DOHH2 (cell line): ENCODE data around the gene SNF8.

Experiments
- H3F3A ChIP-seq: fragments of 200-600 bp; sonication (generic), shearing (Covaris generic); 2 replicates; pipeline ENCODE4 v1.6.0; 2016; ENCODE audit warnings: antibody characterized with exemption, mild to moderate bottlenecking; ENCODE audit not compliant: control insufficient read depth, insufficient read depth
- H3K27ac ChIP-seq: fragments of 200-600 bp; sonication (generic); 2 replicates; pipeline ENCODE4 v1.5.1; 2014; ENCODE audit warnings: low read depth, mild to moderate bottlenecking, low read length, moderate library complexity
- H3K27me3 ChIP-seq: fragments of 200-600 bp; sonication (generic); 2 replicates; pipeline ENCODE4 v1.6.1; 2014; ENCODE audit warnings: mild to moderate bottlenecking, low read length, mixed read lengths; ENCODE audit not compliant: control insufficient read depth
- H3K36me3 ChIP-seq: fragments of 200-600 bp; sonication (generic); 2 replicates; pipeline ENCODE4 v1.6.1; 2014; ENCODE audit warnings: mild to moderate bottlenecking, low read length, moderate library complexity, mixed read lengths; ENCODE audit not compliant: control insufficient read depth
- H3K4me1 ChIP-seq: fragments of 200-600 bp; sonication (generic); 2 replicates; pipeline ENCODE4 v1.6.1; 2014; ENCODE audit warnings: mild to moderate bottlenecking, low read length, mixed read lengths; ENCODE audit not compliant: control insufficient read depth
- H3K4me2 ChIP-seq: fragments of 200-600 bp; sonication (generic); 2 replicates; pipeline ENCODE4 v1.6.0; 2014; ENCODE audit warnings: mild to moderate bottlenecking, low read length, moderate library complexity
- H3K4me3 ChIP-seq: fragments of 200-600 bp; sonication (generic); 2 replicates; pipeline ENCODE4 v1.5.1; 2014; ENCODE audit warnings: mild to moderate bottlenecking, low read length, mixed read lengths
- H3K79me2 ChIP-seq: fragments of 200-600 bp; sonication (generic); 2 replicates; pipeline ENCODE4 v1.6.1; 2014; ENCODE audit warnings: mild to moderate bottlenecking, low read length, mixed read lengths; ENCODE audit not compliant: control insufficient read depth
- H3K9me2 ChIP-seq: fragments of 200-600 bp; sonication (generic); replicated peaks from 2 replicates; pipeline ENCODE4 v1.6.1; 2014; ENCODE audit warnings: mild to moderate bottlenecking, low read length, mixed read lengths; ENCODE audit not compliant: control insufficient read depth
- H3K9me3 ChIP-seq: fragments of 200-600 bp; sonication (generic); 2 replicates; pipeline ENCODE4 v1.6.1; 2014; ENCODE audit warnings: antibody characterized with exemption, low read length, mixed read lengths; ENCODE audit not compliant: control insufficient read depth, insufficient read depth
- H4K20me1 ChIP-seq: fragments of 200-600 bp; sonication (generic); 2 replicates; pipeline ENCODE4 v1.6.0; 2014; ENCODE audit warnings: low read depth, mild to moderate bottlenecking, antibody characterized with exemption, low read length, moderate library complexity; ENCODE audit not compliant: control insufficient read depth, insufficient read depth
- EZH2phosphoT487 ChIP-seq: fragments of 200-600 bp; sonication (generic); IDR thresholded peaks from 2 replicates; pipeline ENCODE4 v1.6.1; 2017; ENCODE audit warnings: borderline replicate concordance, mild to moderate bottlenecking, antibody characterized with exemption, low read length, moderate library complexity, mixed read lengths
- TF ChIP-seq, protein P1 (sequence below): fragments of 200-600 bp; sonication (generic); IDR thresholded peaks from one replicate; pipeline ENCODE4 v1.5.1; 2014; ENCODE audit warnings: antibody characterized with exemption, mild to moderate bottlenecking, low read depth, low read length; ENCODE audit not compliant: poor library complexity, severe bottlenecking

SNF8 gene

GRCh38 chr17:48904428-48904827, 40.2 kb downstream of the SNF8 start:
- Histone ChIP-seq H4K20me1 (peaks cover 4% of the 10 kb centered on the region), H3K4me1 (peaks cover 6% of the 10 kb centered on the region), H3K27ac (no peak overlapping the region), H3K36me3 (peaks cover 4% of the 10 kb centered on the region), H3K79me2 (peaks cover 27% of the 10 kb centered on the region), H3K4me3 (no peak overlapping the region), H3K27me3 (no peaks in the 10 kb centered on the region), H3K9me3 (no peaks in the 10 kb centered on the region), H3F3A (peaks cover 16% of the 10 kb centered on the region), H3K4me2 (no peak overlapping the region), H3K9me2 (no peaks in the 10 kb centered on the region)
- no peak for TF ChIP-seq EZH2phosphoT487
- TF ChIP-seq, protein P1, sequence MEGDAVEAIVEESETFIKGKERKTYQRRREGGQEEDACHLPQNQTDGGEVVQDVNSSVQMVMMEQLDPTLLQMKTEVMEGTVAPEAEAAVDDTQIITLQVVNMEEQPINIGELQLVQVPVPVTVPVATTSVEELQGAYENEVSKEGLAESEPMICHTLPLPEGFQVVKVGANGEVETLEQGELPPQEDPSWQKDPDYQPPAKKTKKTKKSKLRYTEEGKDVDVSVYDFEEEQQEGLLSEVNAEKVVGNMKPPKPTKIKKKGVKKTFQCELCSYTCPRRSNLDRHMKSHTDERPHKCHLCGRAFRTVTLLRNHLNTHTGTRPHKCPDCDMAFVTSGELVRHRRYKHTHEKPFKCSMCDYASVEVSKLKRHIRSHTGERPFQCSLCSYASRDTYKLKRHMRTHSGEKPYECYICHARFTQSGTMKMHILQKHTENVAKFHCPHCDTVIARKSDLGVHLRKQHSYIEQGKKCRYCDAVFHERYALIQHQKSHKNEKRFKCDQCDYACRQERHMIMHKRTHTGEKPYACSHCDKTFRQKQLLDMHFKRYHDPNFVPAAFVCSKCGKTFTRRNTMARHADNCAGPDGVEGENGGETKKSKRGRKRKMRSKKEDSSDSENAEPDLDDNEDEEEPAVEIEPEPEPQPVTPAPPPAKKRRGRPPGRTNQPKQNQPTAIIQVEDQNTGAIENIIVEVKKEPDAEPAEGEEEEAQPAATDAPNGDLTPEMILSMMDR = no peak

DNA sequence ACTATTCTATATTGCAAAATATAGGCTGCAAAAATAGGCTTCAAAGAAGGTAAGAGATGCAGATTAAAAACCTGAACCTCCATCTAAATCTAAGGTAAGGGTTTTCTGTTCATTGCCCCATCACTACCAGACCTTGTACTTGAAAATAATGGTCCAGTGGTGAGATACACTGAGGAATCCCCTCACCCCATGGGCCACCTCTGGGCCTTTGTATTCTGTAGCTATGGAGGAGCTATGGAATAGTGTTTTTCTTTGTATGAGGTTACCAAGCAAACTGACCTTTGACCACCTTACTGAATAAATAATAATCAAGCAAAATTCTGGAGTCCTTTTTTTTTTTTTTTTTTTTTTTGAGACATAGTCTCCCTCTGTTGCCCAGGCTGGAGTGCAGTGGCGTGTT, 41.2 kb downstream of the SNF8 start:
- H3K27ac ChIP-seq = no peak overlapping the region
- TF ChIP-seq, protein P1 = no peak
- TF ChIP-seq EZH2phosphoT487 = no peak
- no peak overlapping the region for H3K4me2 ChIP-seq

DNA sequence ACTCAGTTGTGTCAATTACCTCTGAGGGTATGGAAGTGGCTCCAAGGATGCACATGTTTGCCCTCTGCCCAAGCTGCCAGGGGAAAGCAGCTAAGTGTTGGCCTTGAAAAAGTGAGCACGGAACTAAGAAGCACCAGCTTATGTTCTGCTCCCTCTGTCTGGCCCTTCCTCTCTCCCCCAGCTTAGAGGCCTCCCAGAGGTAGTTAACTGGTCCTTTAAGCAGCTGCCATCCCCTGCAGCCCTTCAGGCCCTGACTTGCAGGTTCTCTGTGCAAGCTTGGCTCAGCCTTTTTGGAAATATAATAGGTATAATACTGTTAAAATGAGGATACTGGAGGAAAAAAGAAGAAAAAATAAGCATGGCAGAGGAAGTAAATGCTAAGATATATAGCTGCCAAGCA, 43.4 kb downstream of the SNF8 start:
- H3K4me1 ChIP-seq = no peaks in the 10 kb centered on the region
- TF ChIP-seq, protein P1 = no peak
- no peak for TF ChIP-seq EZH2phosphoT487
- H3K4me3 ChIP-seq = no peak overlapping the region
- H3F3A ChIP-seq = peaks cover 16% of the 10 kb centered on the region
- H3K27me3 ChIP-seq = no peaks in the 10 kb centered on the region
- no peaks in the 10 kb centered on the region for H4K20me1 ChIP-seq
- H3K79me2 ChIP-seq = no peaks in the 10 kb centered on the region
- no peak overlapping the region for H3K27ac ChIP-seq
- no peak overlapping the region for H3K4me2 ChIP-seq
- peaks cover 21% of the 10 kb centered on the region for H3K36me3 ChIP-seq
- no peaks in the 10 kb centered on the region for H3K9me3 ChIP-seq
- no peaks in the 10 kb centered on the region for H3K9me2 ChIP-seq

More for the DNA sequence above, 41.2 kb downstream of the SNF8 start:
- Histone ChIP-seq H3F3A (peaks cover 16% of the 10 kb centered on the region), H3K9me3 (no peaks in the 10 kb centered on the region), H3K4me1 (peaks cover 4% of the 10 kb centered on the region), H3K79me2 (peaks cover 16% of the 10 kb centered on the region), H3K4me3 (no peak overlapping the region), H4K20me1 (no peaks in the 10 kb centered on the region), H3K9me2 (no peaks in the 10 kb centered on the region), H3K36me3 (peaks cover 1% of the 10 kb centered on the region), H3K27me3 (no peaks in the 10 kb centered on the region)
